Middle frontal gyrus (tissue), 1 donor: ENCODE data around the gene MAP4K3.
"Not testable (repeated sequence)": the region's sequence is repeated elsewhere in the genome, so short reads cannot be mapped to it uniquely, and the experiment has no call there.

ENCODE experiments used
- DNase-seq: peaks from one replicate; pipeline ENCODE4 v3.0.0-alpha.2; 2015; ENCODE audit warnings: low spot score; ENCODE audit errors: extremely low spot score

MAP4K3 gene

GRCh38 chr2:39306626-39307025, 130.5 kb downstream of the MAP4K3 start:
- no peak for DNase-seq

- no peak for DNase-seq
Observed at GRCh38 chr2:39304729-39305128, 132.4 kb downstream of the MAP4K3 start.

- no peak for DNase-seq
Observed at GRCh38 chr2:39304200-39304599, 132.9 kb downstream of the MAP4K3 start.

- no peak for DNase-seq
Observed at GRCh38 chr2:39301352-39301751, 135.7 kb downstream of the MAP4K3 start.

GRCh38 chr2:39300044-39300978, 136.8 kb downstream of the MAP4K3 start:
- DNase-seq: no peak

- DNase-seq: no peak
Observed at GRCh38 chr2:39290433-39290832, 146.7 kb downstream of the MAP4K3 start.

- DNase-seq: no peak
Observed at GRCh38 chr2:39289609-39290008, 147.5 kb downstream of the MAP4K3 start.

GRCh38 chr2:39283561-39283960, 153.5 kb downstream of the MAP4K3 start:
- DNase-seq: no peak

GRCh38 chr2:39281391-39281790, 155.7 kb downstream of the MAP4K3 start:
- DNase-seq: no peak

GRCh38 chr2:39275016-39275415, 162.1 kb downstream of the MAP4K3 start:
- no peak for DNase-seq

GRCh38 chr2:39269941-39270340, 167.1 kb downstream of the MAP4K3 start:
- no peak for DNase-seq

GRCh38 chr2:39266916-39267434, 170.1 kb downstream of the MAP4K3 start:
- DNase-seq: no peak

GRCh38 chr2:39266139-39266805, 170.8 kb downstream of the MAP4K3 start:
- DNase-seq: no peak

GRCh38 chr2:39265315-39265714, 171.8 kb downstream of the MAP4K3 start:
- no peak for DNase-seq

- no peak for DNase-seq
Observed at GRCh38 chr2:39264733-39265132, 172.4 kb downstream of the MAP4K3 start.

- DNase-seq: no peak
Observed at GRCh38 chr2:39260087-39260486, 177.0 kb downstream of the MAP4K3 start.

GRCh38 chr2:39256040-39256439, 181.0 kb downstream of the MAP4K3 start:
- DNase-seq: no peak

- no peak for DNase-seq
Observed at GRCh38 chr2:39252888-39253518, 184.1 kb downstream of the MAP4K3 start.

- no peak for DNase-seq
Observed at GRCh38 chr2:39247512-39248043, 189.5 kb downstream of the MAP4K3 start.

GRCh38 chr2:39246382-39246980, 190.6 kb downstream of the MAP4K3 start:
- DNase-seq: no peak

GRCh38 chr2:39244963-39245625, 192.0 kb downstream of the MAP4K3 start:
- not testable (repeated sequence) for DNase-seq
